Ishikawa (cell line): ENCODE results near the gene MMAB.

Experiments
- CEBPB ChIP-seq: IDR thresholded peaks from 2 replicates; pipeline ENCODE4 v1.6.1; 2012
- CREB1 ChIP-seq: IDR thresholded peaks from 2 replicates; pipeline ENCODE4 v1.6.1; 2012; ENCODE audit warnings: low read depth
- EGR1 ChIP-seq: IDR thresholded peaks from 2 replicates; pipeline ENCODE4 v1.6.1; 2012
- EP300 ChIP-seq: IDR thresholded peaks from 2 replicates; pipeline ENCODE4 v1.6.1; 2012; ENCODE audit warnings: borderline replicate concordance
- FOXM1 ChIP-seq: IDR thresholded peaks from 2 replicates; pipeline ENCODE4 v1.6.1; 2012; ENCODE audit warnings: low read depth, borderline replicate concordance
- NFIC ChIP-seq: IDR thresholded peaks from 2 replicates; pipeline ENCODE4 v1.6.1; 2012
- RAD21 ChIP-seq: IDR thresholded peaks from 2 replicates; pipeline ENCODE4 v1.6.1; 2012; ENCODE audit warnings: low read depth
- TAF1 ChIP-seq: IDR thresholded peaks from 2 replicates; pipeline ENCODE4 v1.6.1; 2012; ENCODE audit warnings: low read depth, mild to moderate bottlenecking
- TCF12 ChIP-seq: IDR thresholded peaks from 2 replicates; pipeline ENCODE4 v1.6.1; 2012; ENCODE audit warnings: low read depth
- TEAD4 ChIP-seq: IDR thresholded peaks from 2 replicates; pipeline ENCODE4 v1.6.1; 2012
- YY1 ChIP-seq: IDR thresholded peaks from 2 replicates; pipeline ENCODE4 v1.6.1; 2012; ENCODE audit warnings: low read depth
- ZBTB7A ChIP-seq: IDR thresholded peaks from 2 replicates; pipeline ENCODE4 v1.6.1; 2012; ENCODE audit warnings: low read depth
- TF ChIP-seq, protein P1 (sequence below): IDR thresholded peaks from 2 replicates; pipeline ENCODE4 v1.6.1; 2012
- TF ChIP-seq, protein P2 (sequence below): IDR thresholded peaks from 2 replicates; pipeline ENCODE4 v1.6.1; 2012; ENCODE audit warnings: low read depth, mild to moderate bottlenecking
- TF ChIP-seq, protein P3 (sequence below): IDR thresholded peaks from 2 replicates; pipeline ENCODE4 v1.6.1; 2012

MMAB gene

DNA sequence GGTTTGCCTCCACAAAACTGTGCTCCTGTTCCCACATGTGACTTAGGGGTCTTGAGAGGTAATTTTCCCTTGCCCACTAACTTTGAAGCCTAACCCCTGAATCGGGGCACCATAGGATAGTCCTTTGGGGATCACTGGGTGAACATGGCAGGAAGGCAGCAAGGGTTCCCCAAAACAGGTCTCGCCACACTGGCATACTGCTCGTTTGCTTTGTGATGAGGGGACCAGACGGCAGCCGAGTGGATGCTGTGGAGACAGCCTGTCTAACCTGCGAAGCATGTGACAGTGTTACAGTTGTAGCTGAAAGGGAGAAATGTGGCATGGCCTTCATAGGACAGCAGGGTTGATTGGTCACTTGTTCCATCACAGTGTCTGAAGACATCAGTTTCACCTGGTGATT, 53.5 kb downstream of the MMAB start:
- TF ChIP-seq CREB1, result no peak
- no peak for TF ChIP-seq TAF1
- TF ChIP-seq, protein P1, sequence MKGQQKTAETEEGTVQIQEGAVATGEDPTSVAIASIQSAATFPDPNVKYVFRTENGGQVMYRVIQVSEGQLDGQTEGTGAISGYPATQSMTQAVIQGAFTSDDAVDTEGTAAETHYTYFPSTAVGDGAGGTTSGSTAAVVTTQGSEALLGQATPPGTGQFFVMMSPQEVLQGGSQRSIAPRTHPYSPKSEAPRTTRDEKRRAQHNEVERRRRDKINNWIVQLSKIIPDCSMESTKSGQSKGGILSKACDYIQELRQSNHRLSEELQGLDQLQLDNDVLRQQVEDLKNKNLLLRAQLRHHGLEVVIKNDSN, result no peak
- TF ChIP-seq, protein P2, sequence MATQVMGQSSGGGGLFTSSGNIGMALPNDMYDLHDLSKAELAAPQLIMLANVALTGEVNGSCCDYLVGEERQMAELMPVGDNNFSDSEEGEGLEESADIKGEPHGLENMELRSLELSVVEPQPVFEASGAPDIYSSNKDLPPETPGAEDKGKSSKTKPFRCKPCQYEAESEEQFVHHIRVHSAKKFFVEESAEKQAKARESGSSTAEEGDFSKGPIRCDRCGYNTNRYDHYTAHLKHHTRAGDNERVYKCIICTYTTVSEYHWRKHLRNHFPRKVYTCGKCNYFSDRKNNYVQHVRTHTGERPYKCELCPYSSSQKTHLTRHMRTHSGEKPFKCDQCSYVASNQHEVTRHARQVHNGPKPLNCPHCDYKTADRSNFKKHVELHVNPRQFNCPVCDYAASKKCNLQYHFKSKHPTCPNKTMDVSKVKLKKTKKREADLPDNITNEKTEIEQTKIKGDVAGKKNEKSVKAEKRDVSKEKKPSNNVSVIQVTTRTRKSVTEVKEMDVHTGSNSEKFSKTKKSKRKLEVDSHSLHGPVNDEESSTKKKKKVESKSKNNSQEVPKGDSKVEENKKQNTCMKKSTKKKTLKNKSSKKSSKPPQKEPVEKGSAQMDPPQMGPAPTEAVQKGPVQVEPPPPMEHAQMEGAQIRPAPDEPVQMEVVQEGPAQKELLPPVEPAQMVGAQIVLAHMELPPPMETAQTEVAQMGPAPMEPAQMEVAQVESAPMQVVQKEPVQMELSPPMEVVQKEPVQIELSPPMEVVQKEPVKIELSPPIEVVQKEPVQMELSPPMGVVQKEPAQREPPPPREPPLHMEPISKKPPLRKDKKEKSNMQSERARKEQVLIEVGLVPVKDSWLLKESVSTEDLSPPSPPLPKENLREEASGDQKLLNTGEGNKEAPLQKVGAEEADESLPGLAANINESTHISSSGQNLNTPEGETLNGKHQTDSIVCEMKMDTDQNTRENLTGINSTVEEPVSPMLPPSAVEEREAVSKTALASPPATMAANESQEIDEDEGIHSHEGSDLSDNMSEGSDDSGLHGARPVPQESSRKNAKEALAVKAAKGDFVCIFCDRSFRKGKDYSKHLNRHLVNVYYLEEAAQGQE, result no peak
- no peak for TF ChIP-seq RAD21
- no peak for TF ChIP-seq CEBPB
- no peak for TF ChIP-seq NFIC
- TF ChIP-seq YY1, result no peak
- TF ChIP-seq FOXM1, result no peak
- TF ChIP-seq TCF12, result no peak
- no peak for TF ChIP-seq EGR1
- TF ChIP-seq ZBTB7A, result no peak
- no peak for TF ChIP-seq EP300
- TF ChIP-seq, protein P3, sequence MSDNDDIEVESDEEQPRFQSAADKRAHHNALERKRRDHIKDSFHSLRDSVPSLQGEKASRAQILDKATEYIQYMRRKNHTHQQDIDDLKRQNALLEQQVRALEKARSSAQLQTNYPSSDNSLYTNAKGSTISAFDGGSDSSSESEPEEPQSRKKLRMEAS, result no peak

DNA sequence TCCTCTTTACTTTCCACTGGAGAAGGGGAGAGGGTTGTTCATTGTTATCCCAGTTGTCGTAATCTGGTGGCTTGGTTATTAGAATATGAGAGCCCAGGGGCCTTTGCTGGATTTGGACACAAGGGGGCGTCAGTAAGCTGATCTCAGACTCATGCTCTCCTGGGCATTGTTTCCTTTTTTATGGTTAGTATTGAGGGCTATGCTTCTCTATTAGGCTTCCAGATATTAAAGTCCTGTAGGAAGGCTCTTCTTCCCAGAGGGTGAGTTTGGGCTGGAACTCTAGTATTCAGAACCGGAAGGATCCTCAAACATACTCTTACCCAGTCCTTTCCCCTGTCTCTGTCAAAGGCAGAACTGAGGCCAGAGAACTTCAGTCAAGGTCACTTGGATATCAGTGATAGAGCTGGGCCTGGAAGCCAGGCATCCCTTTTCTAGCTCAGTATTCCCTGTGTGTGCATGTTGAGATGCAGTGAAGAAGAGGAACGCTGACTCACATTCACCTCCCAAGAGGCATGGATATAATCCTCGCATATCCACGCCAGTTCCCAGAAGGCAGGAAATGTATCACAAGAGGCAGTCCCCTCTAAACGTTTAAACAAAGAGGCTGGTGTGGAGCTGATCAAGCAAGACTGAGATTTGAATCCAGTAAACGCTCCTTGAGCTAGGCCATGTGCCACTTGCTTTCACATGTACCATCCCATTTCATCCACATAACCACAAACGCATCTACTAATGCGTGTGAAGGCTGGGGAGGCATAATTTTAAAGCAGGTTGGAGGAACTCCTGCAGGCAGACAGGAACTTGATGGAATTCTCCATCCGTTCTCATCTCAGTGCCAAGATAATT, 54.3 kb downstream of the MMAB start:
- TF ChIP-seq ZBTB7A (no peak), FOXM1 (no peak), EGR1 (no peak), EP300 (no peak), RAD21 (peak; percentile 75), CREB1 (no peak), NFIC (no peak), TAF1 (no peak)
- TF ChIP-seq, protein P1, result no peak

DNA sequence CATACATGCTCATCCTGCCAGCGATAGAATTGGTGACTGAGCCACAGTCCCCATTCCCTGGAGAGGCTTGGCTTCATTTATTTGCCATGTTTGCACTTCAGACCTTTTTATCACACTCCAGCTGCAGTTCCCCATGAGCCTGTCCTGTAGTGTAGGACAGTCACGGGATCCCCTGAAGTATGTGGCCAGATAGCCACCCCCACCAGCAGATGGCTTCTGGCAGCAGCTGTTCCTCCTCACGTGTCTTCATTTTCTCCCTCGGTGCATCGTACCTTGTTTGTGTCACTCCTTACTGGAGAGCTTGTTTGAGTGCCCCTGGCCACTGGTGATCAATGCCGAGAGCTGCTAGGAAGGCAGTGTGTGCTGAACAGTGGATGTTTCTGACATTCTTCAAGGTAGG, 55.7 kb downstream of the MMAB start:
- no peak for TF ChIP-seq FOXM1
- no peak for TF ChIP-seq EP300
- TF ChIP-seq TCF12, result no peak
- TF ChIP-seq RAD21, result no peak
- no peak for TF ChIP-seq CREB1
- no peak for TF ChIP-seq NFIC
- TF ChIP-seq EGR1, result no peak
- TF ChIP-seq ZBTB7A, result no peak
- TF ChIP-seq, protein P2, result no peak
- TF ChIP-seq, protein P3, result no peak
- TF ChIP-seq YY1, result no peak
- TF ChIP-seq, protein P1, result no peak
- no peak for TF ChIP-seq CEBPB
- no peak for TF ChIP-seq TAF1
- no peak for TF ChIP-seq TEAD4

DNA sequence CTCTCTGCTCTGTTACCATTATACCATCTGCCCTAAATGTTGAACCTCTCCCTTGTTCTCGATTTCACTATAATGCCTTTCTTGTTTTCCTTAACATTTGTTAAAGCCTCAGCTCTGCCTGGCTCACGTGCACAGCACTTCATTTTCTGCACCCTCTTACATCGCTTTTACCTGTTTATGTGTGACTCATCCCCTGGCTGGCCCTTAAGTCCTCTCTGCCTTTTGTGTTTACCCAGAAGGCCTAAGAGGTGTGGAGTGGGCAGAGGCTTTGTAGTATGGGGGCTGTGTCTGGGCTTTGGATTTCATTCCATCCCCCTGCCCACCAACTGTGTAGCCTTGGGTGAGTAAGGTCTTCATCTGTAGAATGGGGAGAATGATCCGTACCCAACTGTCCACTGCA, 59.3 kb downstream of the MMAB start:
- TF ChIP-seq YY1 (no peak), TAF1 (no peak), ZBTB7A (no peak), CREB1 (no peak), EP300 (no peak), TCF12 (no peak), CEBPB (no peak), EGR1 (no peak), TEAD4 (no peak), FOXM1 (no peak), NFIC (no peak), RAD21 (no peak)
- TF ChIP-seq, protein P2, result no peak
- TF ChIP-seq, protein P3, result no peak
- TF ChIP-seq, protein P1, result no peak
